ENCODE results near the gene ESR2.

DNA sequence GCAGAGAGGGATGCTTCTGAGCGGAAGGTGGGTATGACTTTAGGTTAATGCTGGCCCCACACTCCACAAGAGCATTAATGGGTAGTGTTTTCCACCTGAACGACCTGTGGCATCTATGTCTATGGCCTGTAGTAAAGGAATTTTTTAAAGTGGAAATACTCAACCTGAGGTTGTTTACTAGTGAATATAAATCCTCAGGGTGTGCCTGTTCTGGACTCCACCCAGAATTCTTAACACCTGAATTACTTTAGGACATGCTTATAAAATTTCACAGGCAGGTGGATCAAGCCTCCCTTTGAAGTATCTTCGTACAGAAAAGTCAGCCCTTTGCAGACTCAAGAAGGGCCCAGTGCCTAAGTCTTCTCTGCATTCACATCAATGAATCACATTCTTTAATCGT lies 196.1 kb downstream of the ESR2 start:
- TF ChIP-seq, protein P1, sequence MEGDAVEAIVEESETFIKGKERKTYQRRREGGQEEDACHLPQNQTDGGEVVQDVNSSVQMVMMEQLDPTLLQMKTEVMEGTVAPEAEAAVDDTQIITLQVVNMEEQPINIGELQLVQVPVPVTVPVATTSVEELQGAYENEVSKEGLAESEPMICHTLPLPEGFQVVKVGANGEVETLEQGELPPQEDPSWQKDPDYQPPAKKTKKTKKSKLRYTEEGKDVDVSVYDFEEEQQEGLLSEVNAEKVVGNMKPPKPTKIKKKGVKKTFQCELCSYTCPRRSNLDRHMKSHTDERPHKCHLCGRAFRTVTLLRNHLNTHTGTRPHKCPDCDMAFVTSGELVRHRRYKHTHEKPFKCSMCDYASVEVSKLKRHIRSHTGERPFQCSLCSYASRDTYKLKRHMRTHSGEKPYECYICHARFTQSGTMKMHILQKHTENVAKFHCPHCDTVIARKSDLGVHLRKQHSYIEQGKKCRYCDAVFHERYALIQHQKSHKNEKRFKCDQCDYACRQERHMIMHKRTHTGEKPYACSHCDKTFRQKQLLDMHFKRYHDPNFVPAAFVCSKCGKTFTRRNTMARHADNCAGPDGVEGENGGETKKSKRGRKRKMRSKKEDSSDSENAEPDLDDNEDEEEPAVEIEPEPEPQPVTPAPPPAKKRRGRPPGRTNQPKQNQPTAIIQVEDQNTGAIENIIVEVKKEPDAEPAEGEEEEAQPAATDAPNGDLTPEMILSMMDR (IDR thresholded peaks at IDR 0.05; ENCODE audit: poor library complexity), result no peak
- TF ChIP-seq EZH2 (IDR thresholded peaks at IDR 0.05; ENCODE audit: borderline replicate concordance), result no peak

All from hepatocyte (in vitro differentiated cells).